Activated CD8-positive, alpha-beta memory T cell treated with anti-CD3 and anti-CD28 coated beads, Interleukin-2, amount 10 ng/mL, durations not matched to agents 7 days and 5 days (primary cell): ENCODE results near the gene MTO1. TPM values are rescaled to one million over a fixed set of nuclear protein-coding genes. Genes with fewer than 3 reads are reported as not detected.
"Not testable (repeated sequence)": the region's sequence is repeated elsewhere in the genome, so short reads cannot be mapped to it uniquely, and the experiment has no call there.

Source experiments
- ATAC-seq: fragments of 150-1000 bp; cut with Tn5 transposase; one replicate; pipeline ENCODE4 v1.10.0; 2021; ENCODE audit warnings: moderate library complexity
- CTCF ChIA-PET: fragments of 350-600 bp; sonication (Branson Sonifier 250); formaldehyde crosslinking; loops from one replicate; lab custom pipeline; 2021; ENCODE audit warnings: antibody characterized with exemption; lab: Charles Lee
- DNase-seq: peaks from one replicate; pipeline ENCODE4 v3.0.0-alpha.2; 2020
- H3K27ac Mint-ChIP-seq: one replicate; pipeline ENCODE4 v1.8.0; 2021; ENCODE audit warnings: mild to moderate bottlenecking, mixed read lengths
- H3K27me3 Mint-ChIP-seq: one replicate; pipeline ENCODE4 v1.8.0; 2021; ENCODE audit warnings: mixed read lengths
- H3K36me3 Mint-ChIP-seq: one replicate; pipeline ENCODE4 v1.8.0; 2021; ENCODE audit warnings: mild to moderate bottlenecking, mixed read lengths
- H3K4me1 Mint-ChIP-seq: one replicate; pipeline ENCODE4 v1.8.0; 2021; ENCODE audit warnings: mixed read lengths
- H3K4me3 Mint-ChIP-seq: one replicate; pipeline ENCODE4 v1.8.0; 2021; ENCODE audit warnings: mild to moderate bottlenecking, moderate library complexity, mixed read lengths
- H3K9me3 Mint-ChIP-seq: one replicate; pipeline ENCODE4 v1.8.0; 2022; ENCODE audit warnings: low read depth, mixed read lengths
- total RNA-seq, 2 experiments: library from RNA; stranded (reverse); gene quantifications; one replicate each; pipeline ENCODE4 v1.2.3, GENCODE V29; 2021

The MTO1 gene
- total RNA-seq = 10 to 100 TPM; 65.8 to 66.6 TPM

GRCh38 chr6:73461537-73462350 is at the start of gene MTO1:
Gene MTO1 (plus strand): TSS chr6:73461737. CDS start chr6:73461855, 118 bp downstream.
- DNase-seq (peak; percentile 94), ATAC-seq (peak; percentile 91)
- H3K36me3 Mint-ChIP-seq = peaks cover 27% of the 10 kb centered on the region
- H3K27ac Mint-ChIP-seq = peak within 1 kb of the TSS; percentile 100
- peak within 1 kb of the TSS; percentile 88 for H3K4me3 Mint-ChIP-seq
- no peaks in the 10 kb centered on the region for H3K27me3 Mint-ChIP-seq
- peaks cover 61% of the 10 kb centered on the region for H3K4me1 Mint-ChIP-seq
- H3K9me3 Mint-ChIP-seq = no peaks in the 10 kb centered on the region
- CTCF ChIA-PET = interaction anchor here (1.0 to 4.7 kb wide), 9 partner anchors 10 to 191 kb away, joined by 3 to 45 read pairs (median 6); partner anchors contain the start of gene CGAS

- Mint-ChIP-seq H3K9me3 (no peaks in the 10 kb centered on the region), H3K27me3 (no peaks in the 10 kb centered on the region), H3K4me1 (peaks cover 2% of the 10 kb centered on the region), H3K4me3 (no peak overlapping the region), H3K27ac (no peak overlapping the region), H3K36me3 (peaks cover 35% of the 10 kb centered on the region)
- CTCF ChIA-PET = no interaction called here
- ATAC-seq (no peak), DNase-seq (no peak)
Measured at GRCh38 chr6:73413102-73413501, 48.4 kb upstream of the MTO1 start.

- H3K9me3 Mint-ChIP-seq = no peaks in the 10 kb centered on the region
- DNase-seq = no peak
- ATAC-seq = no peak
- CTCF ChIA-PET = no interaction called here
- H3K4me3 Mint-ChIP-seq = peak overlapping the region; percentile 11
- H3K4me1 Mint-ChIP-seq = peaks cover 32% of the 10 kb centered on the region
- peaks cover 61% of the 10 kb centered on the region for H3K36me3 Mint-ChIP-seq
- H3K27me3 Mint-ChIP-seq = no peaks in the 10 kb centered on the region
- H3K27ac Mint-ChIP-seq = peak overlapping the region; percentile 70
Measured at GRCh38 chr6:73418081-73418741, 43.3 kb upstream of the MTO1 start.

DNA sequence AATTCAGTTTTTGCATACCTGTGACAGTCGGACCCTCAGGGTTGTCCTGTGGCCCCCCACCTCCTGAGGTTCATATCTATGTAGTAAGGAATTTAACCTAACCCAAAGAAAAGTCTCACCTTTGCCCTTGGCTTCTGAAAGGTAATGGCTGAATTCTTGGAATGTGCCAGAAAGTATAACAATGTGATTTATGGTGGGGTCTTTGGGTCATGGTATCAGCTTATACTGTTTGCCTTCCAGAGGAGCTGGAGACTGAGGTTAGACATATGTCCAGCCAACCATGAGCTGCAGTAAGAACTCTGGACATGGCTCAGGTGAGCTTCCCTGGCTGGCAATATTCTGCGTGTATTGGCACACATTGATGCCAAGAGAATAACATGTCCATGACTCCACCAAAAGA is 40.0 kb upstream of the MTO1 start:
- CTCF ChIA-PET = interaction anchor here (0.9 kb wide), 1 partner anchor 10 kb away, joined by 3 read pairs; no protein-coding TSS in a partner anchor

GRCh38 chr6:73435236-73435635 is 26.3 kb upstream of the MTO1 start:
- Mint-ChIP-seq H3K4me1 (peaks cover 41% of the 10 kb centered on the region), H3K27me3 (no peaks in the 10 kb centered on the region), H3K4me3 (no peak overlapping the region), H3K9me3 (no peaks in the 10 kb centered on the region), H3K27ac (peak overlapping the region; percentile 22), H3K36me3 (peaks cover 61% of the 10 kb centered on the region)
- ATAC-seq (no peak), DNase-seq (no peak)
- CTCF ChIA-PET = interaction anchor here (2.3 kb wide), 1 partner anchor 16 kb away, joined by 7 read pairs; no protein-coding TSS in a partner anchor

More for the DNA sequence above, 40.0 kb upstream of the MTO1 start:
- no peaks in the 10 kb centered on the region for H3K27me3 Mint-ChIP-seq
- H3K9me3 Mint-ChIP-seq = no peaks in the 10 kb centered on the region
- peak overlapping the region; percentile 98 for H3K27ac Mint-ChIP-seq
- peaks cover 44% of the 10 kb centered on the region for H3K4me1 Mint-ChIP-seq
- H3K4me3 Mint-ChIP-seq = no peak overlapping the region
- no peak for ATAC-seq
- no peak for DNase-seq
- peaks cover 57% of the 10 kb centered on the region for H3K36me3 Mint-ChIP-seq

DNA sequence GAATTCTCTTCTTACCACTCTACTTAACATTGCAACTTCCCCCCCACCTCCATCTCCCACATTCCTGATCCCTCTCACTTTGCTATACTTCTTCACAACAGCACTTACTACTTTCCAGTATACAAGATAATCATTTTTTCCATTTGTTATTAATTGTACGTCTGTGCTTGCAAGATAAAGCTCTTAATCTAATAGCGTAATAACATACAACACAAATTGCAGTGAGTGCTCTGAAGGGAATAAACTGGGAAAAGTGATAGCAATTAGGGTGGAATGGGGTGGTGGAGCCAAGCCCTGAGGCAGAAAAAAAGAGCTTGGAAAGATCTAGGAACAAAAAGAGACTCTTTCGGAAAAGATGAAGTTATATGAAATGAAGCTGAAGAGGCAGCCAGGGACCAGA is 18.0 kb upstream of the MTO1 start:
- Mint-ChIP-seq H3K36me3 (peaks cover 59% of the 10 kb centered on the region), H3K27ac (no peak overlapping the region), H3K9me3 (no peaks in the 10 kb centered on the region), H3K4me1 (peaks cover 63% of the 10 kb centered on the region), H3K4me3 (no peak overlapping the region), H3K27me3 (no peaks in the 10 kb centered on the region)
- CTCF ChIA-PET = no interaction called here
- ATAC-seq (no peak), DNase-seq (no peak)

- Mint-ChIP-seq H3K4me3 (peak overlapping the region; percentile 100), H3K27me3 (no peaks in the 10 kb centered on the region), H3K27ac (peak overlapping the region; percentile 95), H3K36me3 (peaks cover 33% of the 10 kb centered on the region), H3K4me1 (peaks cover 43% of the 10 kb centered on the region), H3K9me3 (no peaks in the 10 kb centered on the region)
- ATAC-seq = peak; percentile 58
- CTCF ChIA-PET = interaction anchor here (0.5 to 3.8 kb wide), 13 partner anchors 10 to 201 kb away, joined by 3 to 45 read pairs (median 4); partner anchors contain the start of gene MTO1
- DNase-seq = peak; percentile 68
Measured at GRCh38 chr6:73451223-73452106, 10.1 kb upstream of the MTO1 start.

- CTCF ChIA-PET = interaction anchor here (1.0 to 3.8 kb wide), 9 partner anchors 10 to 201 kb away, joined by 3 to 45 read pairs (median 4); partner anchors contain the start of gene MTO1
- H3K9me3 Mint-ChIP-seq = no peaks in the 10 kb centered on the region
- H3K36me3 Mint-ChIP-seq = peaks cover 35% of the 10 kb centered on the region
- peak within 1 kb of the TSS; percentile 95 for H3K27ac Mint-ChIP-seq
- DNase-seq (peak; percentile 90), ATAC-seq (peak; percentile 76)
- H3K27me3 Mint-ChIP-seq = no peaks in the 10 kb centered on the region
- peak within 1 kb of the TSS; percentile 100 for H3K4me3 Mint-ChIP-seq
- peaks cover 46% of the 10 kb centered on the region for H3K4me1 Mint-ChIP-seq
Measured at GRCh38 chr6:73452107-73452461, 9.5 kb upstream of the MTO1 start, which contains the start of gene CGAS. Gene CGAS (minus strand): TSS chr6:73452297. CDS start chr6:73452181, 116 bp downstream.

DNA sequence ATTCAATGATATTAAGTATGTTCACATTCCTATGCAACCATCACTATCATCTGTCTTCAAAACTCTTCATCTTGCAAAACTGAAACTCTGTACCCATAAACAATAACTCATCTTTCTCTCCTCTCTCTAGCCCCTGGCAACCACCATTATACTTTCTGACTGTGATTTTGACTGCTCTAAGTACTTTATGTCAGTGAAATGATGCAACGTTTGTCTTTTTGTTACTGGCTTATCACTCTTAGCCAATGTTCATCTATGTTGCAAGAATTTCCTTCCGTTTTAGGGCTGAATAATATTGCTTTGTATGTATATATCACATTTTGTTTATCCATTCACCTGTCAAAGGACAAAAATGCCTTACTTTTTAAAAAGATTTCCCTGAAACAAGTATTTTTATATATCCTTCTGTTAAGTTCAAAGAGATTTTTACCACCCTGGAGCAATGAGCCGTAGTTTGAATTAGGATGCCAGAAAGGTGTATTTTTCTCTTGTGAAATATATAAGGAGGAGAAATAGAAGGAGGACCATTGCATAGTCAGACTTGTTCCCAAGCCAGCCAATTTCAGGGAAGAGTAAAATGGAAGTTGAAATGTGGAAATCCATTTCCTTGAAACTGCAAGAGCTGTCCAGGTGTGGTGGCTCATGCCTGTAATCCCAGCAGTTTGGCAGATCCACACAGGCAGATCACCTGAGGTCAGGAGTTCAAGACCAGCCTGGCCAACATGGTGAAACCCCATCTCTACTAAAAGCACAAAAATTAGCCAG is 5.5 kb upstream of the MTO1 start:
- Mint-ChIP-seq H3K9me3 (no peaks in the 10 kb centered on the region), H3K36me3 (peaks cover 6% of the 10 kb centered on the region), H3K27me3 (no peaks in the 10 kb centered on the region), H3K27ac (peak overlapping the region; percentile 83), H3K4me1 (peaks cover 63% of the 10 kb centered on the region), H3K4me3 (peak overlapping the region; percentile 40)
- CTCF ChIA-PET = interaction anchor here (1.5 kb wide), 1 partner anchor 17 kb away, joined by 3 read pairs; no protein-coding TSS in a partner anchor
- ATAC-seq = no peak
- no peak for DNase-seq

GRCh38 chr6:73459474-73459873 is 2.1 kb upstream of the MTO1 start:
- ATAC-seq = not testable (repeated sequence)

GRCh38 chr6:73460056-73460455 is 1.5 kb upstream of the MTO1 start:
- Mint-ChIP-seq H3K27ac (peak overlapping the region; percentile 100), H3K9me3 (no peaks in the 10 kb centered on the region), H3K4me3 (peak overlapping the region; percentile 88), H3K4me1 (peaks cover 61% of the 10 kb centered on the region), H3K36me3 (peaks cover 20% of the 10 kb centered on the region), H3K27me3 (no peaks in the 10 kb centered on the region)
- CTCF ChIA-PET = interaction anchor here (4.7 kb wide), 1 partner anchor 9 kb away, joined by 45 read pairs; the partner anchor contains the start of gene CGAS
- DNase-seq = no peak
- ATAC-seq = no peak

More at GRCh38 chr6:73459474-73459873, 2.1 kb upstream of the MTO1 start:
- CTCF ChIA-PET = interaction anchor here (4.7 kb wide), 1 partner anchor 8 kb away, joined by 45 read pairs; the partner anchor contains the start of gene CGAS
- not testable (repeated sequence) for H3K9me3 Mint-ChIP-seq, H3K27me3 Mint-ChIP-seq, DNase-seq
- peak overlapping the region; percentile 100 for H3K27ac Mint-ChIP-seq
- peaks cover 20% of the 10 kb centered on the region for H3K36me3 Mint-ChIP-seq
- peaks cover 65% of the 10 kb centered on the region for H3K4me1 Mint-ChIP-seq
- H3K4me3 Mint-ChIP-seq = peak overlapping the region; percentile 88
